RCC 7860 (cell line): ENCODE data around the gene FMR1NB.

Experiments used
- DNase-seq: peaks from one replicate; pipeline ENCODE4 v3.0.0-alpha.2; 2015; ENCODE audit warnings: low spot score
- FAIRE-seq: peaks from 2 replicates; lab custom pipeline; 2012; peaks lifted over from hg19 to GRCh38; lab: Jason Lieb, UNC

FMR1NB gene

GRCh38 chrX:147981038-147981752, at the start of gene FMR1NB:
TSS of gene FMR1NB (plus strand) at chrX:147981337. CDS start at chrX:147981403, 66 bp downstream.
- FAIRE-seq, result no peak
- no peak for DNase-seq

GRCh38 chrX:147933815-147934214, 47.3 kb upstream of the FMR1NB start:
- FAIRE-seq, result no peak
- DNase-seq, result no peak

- FAIRE-seq, result no peak
- DNase-seq, result no peak
Measured at GRCh38 chrX:147935156-147935758, 45.9 kb upstream of the FMR1NB start.

- FAIRE-seq, result no peak
- DNase-seq, result no peak
Measured at GRCh38 chrX:147945286-147945685, 35.9 kb upstream of the FMR1NB start.

- DNase-seq (no peak), FAIRE-seq (no peak)
Measured at GRCh38 chrX:147948531-147948930, 32.6 kb upstream of the FMR1NB start.

GRCh38 chrX:147950352-147950751, 30.8 kb upstream of the FMR1NB start:
- DNase-seq, result no peak
- no peak for FAIRE-seq

- DNase-seq, result no peak
- no peak for FAIRE-seq
Measured at GRCh38 chrX:147953976-147954375, 27.2 kb upstream of the FMR1NB start.

- no peak for DNase-seq
- no peak for FAIRE-seq
Measured at GRCh38 chrX:147957291-147957690, 23.8 kb upstream of the FMR1NB start.

- peak; percentile 22 for DNase-seq
- FAIRE-seq, result peak; percentile 46
Measured at GRCh38 chrX:147958291-147958690, 22.8 kb upstream of the FMR1NB start.

GRCh38 chrX:147960722-147961121, 20.4 kb upstream of the FMR1NB start:
- DNase-seq (no peak), FAIRE-seq (no peak)

- no peak for DNase-seq
- no peak for FAIRE-seq
Measured at GRCh38 chrX:147962476-147962875, 18.7 kb upstream of the FMR1NB start.

GRCh38 chrX:147978931-147979330, 2.2 kb upstream of the FMR1NB start:
- FAIRE-seq (peak; percentile 73), DNase-seq (peak; percentile 49)

GRCh38 chrX:148020329-148020728, 39.2 kb downstream of the FMR1NB start:
- DNase-seq, result no peak
- no peak for FAIRE-seq

- DNase-seq, result no peak
- no peak for FAIRE-seq
Measured at GRCh38 chrX:148024425-148025148, 43.5 kb downstream of the FMR1NB start.

- FAIRE-seq (no peak), DNase-seq (no peak)
Measured at GRCh38 chrX:148035380-148035779, 54.2 kb downstream of the FMR1NB start.

- FAIRE-seq (no peak), DNase-seq (no peak)
Measured at GRCh38 chrX:148037020-148037419, 55.9 kb downstream of the FMR1NB start.

- peak; percentile 34 for DNase-seq
- no peak for FAIRE-seq
Measured at GRCh38 chrX:148043271-148043855, 62.2 kb downstream of the FMR1NB start.

GRCh38 chrX:148047200-148047599, 66.1 kb downstream of the FMR1NB start:
- FAIRE-seq (no peak), DNase-seq (no peak)

GRCh38 chrX:148049441-148049840, 68.3 kb downstream of the FMR1NB start:
- DNase-seq (no peak), FAIRE-seq (peak; percentile 75)

GRCh38 chrX:148051973-148052372, 70.8 kb downstream of the FMR1NB start:
- DNase-seq (no peak), FAIRE-seq (no peak)

GRCh38 chrX:148067285-148067684, 86.1 kb downstream of the FMR1NB start:
- FAIRE-seq, result no peak

More at GRCh38 chrX:148067285-148067684, 86.1 kb downstream of the FMR1NB start:
- DNase-seq, result no peak
